ENCODE results near the gene BANK1.

GRCh38 chr4:101958547-101958946, 168.0 kb downstream of the BANK1 start:
- TF ChIP-seq POLR2A (IDR thresholded peaks at IDR 0.05; ENCODE audit: low read length) (no peak), GATA1 (IDR thresholded peaks at IDR 0.05; ENCODE audit: low read depth, low read length) (no peak)
